ENCODE data around the gene DUSP14. TPM values are rescaled to one million over a fixed set of nuclear protein-coding genes. Genes with fewer than 3 reads are reported as not detected.

DUSP14 gene
- total and polyA plus RNA-seq, 9 of the 15 experiments (the other 6 are each of a cell fraction or from before 2014, with no cell fraction given) = 20.2 to 74.0 (median 31.8) TPM

- TF ChIP-seq, protein P1, sequence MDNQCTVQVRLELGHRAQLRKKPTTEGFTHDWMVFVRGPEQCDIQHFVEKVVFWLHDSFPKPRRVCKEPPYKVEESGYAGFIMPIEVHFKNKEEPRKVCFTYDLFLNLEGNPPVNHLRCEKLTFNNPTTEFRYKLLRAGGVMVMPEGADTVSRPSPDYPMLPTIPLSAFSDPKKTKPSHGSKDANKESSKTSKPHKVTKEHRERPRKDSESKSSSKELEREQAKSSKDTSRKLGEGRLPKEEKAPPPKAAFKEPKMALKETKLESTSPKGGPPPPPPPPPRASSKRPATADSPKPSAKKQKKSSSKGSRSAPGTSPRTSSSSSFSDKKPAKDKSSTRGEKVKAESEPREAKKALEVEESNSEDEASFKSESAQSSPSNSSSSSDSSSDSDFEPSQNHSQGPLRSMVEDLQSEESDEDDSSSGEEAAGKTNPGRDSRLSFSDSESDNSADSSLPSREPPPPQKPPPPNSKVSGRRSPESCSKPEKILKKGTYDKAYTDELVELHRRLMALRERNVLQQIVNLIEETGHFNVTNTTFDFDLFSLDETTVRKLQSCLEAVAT (IDR thresholded peaks at IDR 0.05) = no peak
- TF ChIP-seq ETV5 (CRISPR knock-in tag; IDR thresholded peaks at IDR 0.05; ENCODE audit: low read depth) (no peak), TAF7 (tag; IDR thresholded peaks at IDR 0.05) (no peak), FOXJ2 (tag; IDR thresholded peaks at IDR 0.05) (0 out of 2 replicates have a peak, but pooled peaks have one; percentile 25), RBFOX2 (IDR thresholded peaks at IDR 0.05; ENCODE audit: low read depth, low read length) (peak; percentile 81), RBM17 (IDR thresholded peaks at IDR 0.05; ENCODE audit: borderline replicate concordance, low read depth, low read length) (no peak), TRIM25 (IDR thresholded peaks at IDR 0.05; ENCODE audit: borderline replicate concordance) (no peak), ZNF311 (CRISPR knock-in tag; IDR thresholded peaks at IDR 0.05) (no peak), ESRRB (CRISPR knock-in tag; IDR thresholded peaks at IDR 0.05; ENCODE audit: borderline replicate concordance) (no peak), ETS2 (tag; IDR thresholded peaks at IDR 0.05; ENCODE audit: borderline replicate concordance, poor library complexity, severe bottlenecking) (no peak), FOXM1 (IDR thresholded peaks at IDR 0.05; ENCODE audit: low read depth) (no peak), FOXM1 (CRISPR knock-in tag; IDR thresholded peaks at IDR 0.05; ENCODE audit: low read depth) (no peak), TCF7L2 (IDR thresholded peaks at IDR 0.05; ENCODE audit: low read depth, low read length) (no peak), WHSC1 (IDR thresholded peaks at IDR 0.05; ENCODE audit: low read length) (no peak), NFRKB (IDR thresholded peaks at IDR 0.05; ENCODE audit: low read depth) (no peak), ATF2 (CRISPR knock-in tag; IDR thresholded peaks at IDR 0.05) (no peak), ZNF589 (CRISPR knock-in tag; IDR thresholded peaks at IDR 0.05; ENCODE audit: low read depth) (peak; percentile 44; the same call in 1 of the 2 replicates), ZNF12 (CRISPR knock-in tag; IDR thresholded peaks at IDR 0.05) (no peak)
- TF ChIP-seq, protein P2, sequence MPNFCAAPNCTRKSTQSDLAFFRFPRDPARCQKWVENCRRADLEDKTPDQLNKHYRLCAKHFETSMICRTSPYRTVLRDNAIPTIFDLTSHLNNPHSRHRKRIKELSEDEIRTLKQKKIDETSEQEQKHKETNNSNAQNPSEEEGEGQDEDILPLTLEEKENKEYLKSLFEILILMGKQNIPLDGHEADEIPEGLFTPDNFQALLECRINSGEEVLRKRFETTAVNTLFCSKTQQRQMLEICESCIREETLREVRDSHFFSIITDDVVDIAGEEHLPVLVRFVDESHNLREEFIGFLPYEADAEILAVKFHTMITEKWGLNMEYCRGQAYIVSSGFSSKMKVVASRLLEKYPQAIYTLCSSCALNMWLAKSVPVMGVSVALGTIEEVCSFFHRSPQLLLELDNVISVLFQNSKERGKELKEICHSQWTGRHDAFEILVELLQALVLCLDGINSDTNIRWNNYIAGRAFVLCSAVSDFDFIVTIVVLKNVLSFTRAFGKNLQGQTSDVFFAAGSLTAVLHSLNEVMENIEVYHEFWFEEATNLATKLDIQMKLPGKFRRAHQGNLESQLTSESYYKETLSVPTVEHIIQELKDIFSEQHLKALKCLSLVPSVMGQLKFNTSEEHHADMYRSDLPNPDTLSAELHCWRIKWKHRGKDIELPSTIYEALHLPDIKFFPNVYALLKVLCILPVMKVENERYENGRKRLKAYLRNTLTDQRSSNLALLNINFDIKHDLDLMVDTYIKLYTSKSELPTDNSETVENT (CRISPR knock-in tag; IDR thresholded peaks at IDR 0.05) = 0 out of 2 replicates have a peak, but pooled peaks have one; percentile 37
Observed at GRCh38 chr17:37489197-37490001, at the start of gene DUSP14 (continued).
